Common myeloid progenitor, CD34-positive (primary cell): ENCODE results near the gene KCTD20.
A peak's percentile ranks its signal among the peaks of the same experiment; 100 is the strongest.

ENCODE experiments used
- CTCF ChIA-PET: fragments of 350-600 bp; sonication (Branson Sonifier 250); formaldehyde crosslinking; loops from one replicate; lab custom pipeline; 2021; ENCODE audit warnings: antibody characterized with exemption; lab: Charles Lee
- POLR2A ChIA-PET: fragments of 350-600 bp; sonication (Branson Sonifier 250); formaldehyde crosslinking; loops from one replicate; lab custom pipeline; 2021; ENCODE audit warnings: antibody characterized with exemption; lab: Charles Lee
- DNase-seq, 3 donors: peaks; one replicate each; pipeline versions ENCODE4 v3.0.0 to v3.0.0-alpha.2; 2013
- H3K27ac ChIP-seq, 2 experiments: 1 replicate in 1 of 2; 2 replicates in 1 of 2; pipeline ENCODE4 v1.7.0; 2013; ENCODE audit warnings: inconsistent platforms in 2 of 2, low read length in 2 of 2, mild to moderate bottlenecking in 2 of 2, low read depth in 1 of 2, moderate library complexity in 1 of 2; ENCODE audit not compliant: severe bottlenecking in 2 of 2, insufficient read depth in 1 of 2, poor library complexity in 1 of 2
- H3K27me3 ChIP-seq, 5 experiments: replicated peaks in 2 of 5; 1 replicate in 3 of 5; 2 replicates in 2 of 5; pipeline versions ENCODE4 v1.6.1 to v1.7.0; 2013; ENCODE audit warnings: low read length in 4 of 5, mild to moderate bottlenecking in 2 of 5, moderate library complexity in 2 of 5, inconsistent platforms in 1 of 5; ENCODE audit not compliant: insufficient read depth in 5 of 5, control insufficient read depth in 4 of 5
- H3K36me3 ChIP-seq, 4 experiments: 1 replicate in 2 of 4; 2 replicates in 2 of 4; pipeline versions ENCODE4 v1.6.1 to v1.7.0; 2013; ENCODE audit warnings: low read length in 3 of 4, control low read depth in 1 of 4, mild to moderate bottlenecking in 1 of 4; ENCODE audit not compliant: control insufficient read depth in 4 of 4, insufficient read depth in 4 of 4
- H3K4me1 ChIP-seq, 4 experiments: 1 replicate in 3 of 4; 2 replicates in 1 of 4; pipeline versions ENCODE4 v1.6.1 to v1.7.1; 2013; ENCODE audit warnings: low read length in 3 of 4, mild to moderate bottlenecking in 3 of 4, control low read depth in 1 of 4, inconsistent platforms in 1 of 4, moderate library complexity in 1 of 4; ENCODE audit not compliant: control insufficient read depth in 4 of 4, insufficient read depth in 4 of 4; ENCODE audit errors: control extremely low read depth in 1 of 4
- H3K4me3 ChIP-seq, 7 experiments: 1 replicate in 4 of 7; 2 replicates in 3 of 7; pipeline versions ENCODE4 v1.5.1 to v1.7.0; 2013; ENCODE audit warnings: mild to moderate bottlenecking in 7 of 7, low read length in 6 of 7, moderate library complexity in 6 of 7, inconsistent platforms in 2 of 7, low read depth in 2 of 7, control low read depth in 1 of 7; ENCODE audit not compliant: insufficient read depth in 4 of 7, control insufficient read depth in 1 of 7; ENCODE audit errors: extremely low read depth in 1 of 7
- H3K9me3 ChIP-seq, 5 experiments: 1 replicate in 4 of 5; 2 replicates in 1 of 5; pipeline versions ENCODE4 v1.6.1 to v1.7.1; 2013; ENCODE audit warnings: low read length in 4 of 5, mild to moderate bottlenecking in 2 of 5, inconsistent platforms in 1 of 5, low read depth in 1 of 5, moderate library complexity in 1 of 5; ENCODE audit not compliant: control insufficient read depth in 4 of 5, insufficient read depth in 2 of 5; ENCODE audit errors: control extremely low read depth in 1 of 5
- WGBS: methylation state at CpG from one replicate; pipeline ENCODE4 v1.1.5; 2013; ENCODE audit not compliant: insufficient coverage; 5-methylcytosine and 5-hydroxymethylcytosine counted together

KCTD20 gene

GRCh38 chr6:36414481-36414880, 28.3 kb upstream of the KCTD20 start:
- POLR2A ChIA-PET: no interaction called here
- no peaks in the 10 kb centered on the region for H3K36me3 ChIP-seq
- H3K27ac ChIP-seq: no peak overlapping the region
- WGBS: no CpG with 5 or more reads among the region's 1 CpG
- DNase-seq: no peak
- peaks cover 0 to 2% (median 0%) of the 10 kb centered on the region in 4 experiments for H3K4me1 ChIP-seq
- no peaks in the 10 kb centered on the region for H3K9me3 ChIP-seq
- no peaks in the 10 kb centered on the region for H3K27me3 ChIP-seq
- no peak overlapping the region for H3K4me3 ChIP-seq
- CTCF ChIA-PET: interaction anchor here (1.0 to 1.1 kb wide), 2 partner anchors 14 to 18 kb away, joined by 3 read pairs; no protein-coding TSS in a partner anchor

GRCh38 chr6:36418558-36418957, 24.2 kb upstream of the KCTD20 start:
- POLR2A ChIA-PET: no interaction called here
- no CpG with 5 or more reads among the region's 3 CpGs for WGBS
- no peaks in the 10 kb centered on the region for H3K36me3 ChIP-seq

GRCh38 chr6:36419310-36419709, 23.5 kb upstream of the KCTD20 start:
- H3K9me3 ChIP-seq: no peaks in the 10 kb centered on the region
- peaks cover 10 to 16% (median 13%) of the 10 kb centered on the region in 4 experiments for H3K4me1 ChIP-seq
- WGBS: no CpG with 5 or more reads among the region's 1 CpG
- no peak overlapping the region for H3K27ac ChIP-seq
- CTCF ChIA-PET: interaction anchor here (0.9 to 2.0 kb wide), 5 partner anchors 9 to 324 kb away, joined by 3 to 5 read pairs (median 4); no protein-coding TSS in a partner anchor
- POLR2A ChIA-PET: interaction anchor here (0.7 kb wide), 1 partner anchor 50 kb away, joined by 4 read pairs; no protein-coding TSS in a partner anchor
- no peaks in the 10 kb centered on the region for H3K27me3 ChIP-seq
- no peaks in the 10 kb centered on the region for H3K36me3 ChIP-seq
- H3K4me3 ChIP-seq: no peak overlapping the region
- no peak for DNase-seq

More at GRCh38 chr6:36418558-36418957, 24.2 kb upstream of the KCTD20 start:
- no peak overlapping the region for H3K4me3 ChIP-seq
- CTCF ChIA-PET: interaction anchor here (0.9 to 2.0 kb wide), 4 partner anchors 11 to 62 kb away, joined by 3 to 5 read pairs (median 4); no protein-coding TSS in a partner anchor
- H3K27me3 ChIP-seq: no peaks in the 10 kb centered on the region
- H3K27ac ChIP-seq: no peak overlapping the region
- H3K9me3 ChIP-seq: no peaks in the 10 kb centered on the region
- DNase-seq: no peak
- peaks cover 5 to 12% (median 9%) of the 10 kb centered on the region in 4 experiments for H3K4me1 ChIP-seq

- DNase-seq: no peak
- Histone ChIP-seq H3K9me3 (no peaks in the 10 kb centered on the region), H3K4me3 (peak overlapping the region in 6 of 7 experiments; percentile 69 to 89 (median 76)), H3K4me1 (peaks cover 10 to 16% (median 13%) of the 10 kb centered on the region in 4 experiments), H3K36me3 (no peaks in the 10 kb centered on the region), H3K27me3 (no peaks in the 10 kb centered on the region), H3K27ac (peak overlapping the region; percentile 61 to 74)
- 67% methylated on average over 1 of the region's 4 CpGs for WGBS
- POLR2A ChIA-PET: no interaction called here
- CTCF ChIA-PET: interaction anchor here (0.8 to 3.4 kb wide), 5 partner anchors 19 to 157 kb away, joined by 3 to 15 read pairs (median 5); partner anchors contain the start of gene KCTD20
Observed at GRCh38 chr6:36422714-36423100, 20.1 kb upstream of the KCTD20 start.

GRCh38 chr6:36423101-36423824, 19.5 kb upstream of the KCTD20 start:
- H3K27me3 ChIP-seq: no peaks in the 10 kb centered on the region
- ChIA-PET CTCF (interaction anchor here (0.7 to 3.4 kb wide), 7 partner anchors 14 to 156 kb away, joined by 3 to 15 read pairs (median 4); partner anchors contain the start of gene KCTD20), POLR2A (no interaction called here)
- under 1% methylated on average over 32 of the region's 51 CpGs for WGBS
- peaks cover 10 to 16% (median 13%) of the 10 kb centered on the region in 4 experiments for H3K4me1 ChIP-seq
- peak; percentile 98 for DNase-seq
- peak overlapping the region; percentile 61 to 82 for H3K27ac ChIP-seq
- H3K4me3 ChIP-seq: peak overlapping the region; percentile 65 to 89 (median 73)
- no peaks in the 10 kb centered on the region for H3K9me3 ChIP-seq
- H3K36me3 ChIP-seq: no peaks in the 10 kb centered on the region

- CTCF ChIA-PET: no interaction called here
- WGBS: 100% methylated on average over 1 of the region's 3 CpGs
- POLR2A ChIA-PET: no interaction called here
Observed at GRCh38 chr6:36426622-36427021, 16.2 kb upstream of the KCTD20 start.

GRCh38 chr6:36428911-36429310, 13.9 kb upstream of the KCTD20 start:
- no peak overlapping the region for H3K4me3 ChIP-seq
- H3K4me1 ChIP-seq: peaks cover 0 to 2% (median under 1%) of the 10 kb centered on the region in 4 experiments
- H3K36me3 ChIP-seq: no peaks in the 10 kb centered on the region
- ChIA-PET POLR2A (no interaction called here), CTCF (interaction anchor here (1.0 to 2.7 kb wide), 5 partner anchors 10 to 116 kb away, joined by 3 to 13 read pairs (median 3); partner anchors contain the start of genes KCTD20 and PXT1)
- no peaks in the 10 kb centered on the region for H3K9me3 ChIP-seq
- peak in 2 of 3 donors; percentile 11 to 24 for DNase-seq
- H3K27ac ChIP-seq: no peak overlapping the region
- WGBS: 80% methylated on average over 2 of the region's 4 CpGs
- H3K27me3 ChIP-seq: no peaks in the 10 kb centered on the region

More at GRCh38 chr6:36426622-36427021, 16.2 kb upstream of the KCTD20 start:
- H3K27ac ChIP-seq: no peak overlapping the region
- no peak for DNase-seq
- H3K27me3 ChIP-seq: no peaks in the 10 kb centered on the region
- no peaks in the 10 kb centered on the region for H3K9me3 ChIP-seq
- H3K36me3 ChIP-seq: no peaks in the 10 kb centered on the region
- no peak overlapping the region for H3K4me3 ChIP-seq
- H3K4me1 ChIP-seq: peaks cover 10 to 15% (median 12%) of the 10 kb centered on the region in 4 experiments
